ENCODE results near the gene RSU1. TPM values are rescaled to one million over a fixed set of nuclear protein-coding genes. Genes with fewer than 3 reads are reported as not detected.

Gene RSU1
- total RNA-seq: 27.4 and 29.0 TPM in 2 replicates
- long read RNA-seq, transcript RSU1-201 (9 exons, 3,834 nt): major isoform, 57 of 79 reads
- long read RNA-seq, transcript RSU1-205 (8 exons, 3,639 nt): minor isoform, 6 of 79 reads
- long read RNA-seq, partial matches to known transcripts: 3 of 79 reads
- long read RNA-seq, other reads (novel, unspliced or antisense): 10 of 79 reads

- Mint-ChIP-seq H3K27ac (peak within 1 kb of the TSS; percentile 93), H3K36me3 (ENCODE audit: insufficient read depth) (peaks cover 1% of the 10 kb centered on the region), H3K4me1 (ENCODE audit: low read depth) (peaks cover 8% of the 10 kb centered on the region), H3K4me3 (ENCODE audit: low read depth) (peak within 1 kb of the TSS; percentile 91), H3K27me3 (peaks cover 5% of the 10 kb centered on the region), H3K9me3 (ENCODE audit: low read depth) (peaks cover 9% of the 10 kb centered on the region)
- DNase-seq (ENCODE audit: low spot score, unreplicated experiment): peak; percentile 99
- TF ChIP-seq CTCF (IDR thresholded peaks at IDR 0.05; ENCODE audit: unreplicated experiment): no peak
Observed at GRCh38 chr10:16817125-16818019, at the start of gene RSU1. TSS of gene RSU1 (minus strand) at chr10:16817424. CDS start at chr10:16817081, 343 bp downstream.

- Mint-ChIP-seq H3K4me3 (ENCODE audit: low read depth) (no peak overlapping the region), H3K27ac (no peak overlapping the region), H3K27me3 (peaks cover 12% of the 10 kb centered on the region), H3K9me3 (ENCODE audit: low read depth) (no peaks in the 10 kb centered on the region), H3K36me3 (ENCODE audit: insufficient read depth) (no peaks in the 10 kb centered on the region), H3K4me1 (ENCODE audit: low read depth) (peaks cover 5% of the 10 kb centered on the region)
- DNase-seq (ENCODE audit: low spot score, unreplicated experiment): no peak
- TF ChIP-seq CTCF (IDR thresholded peaks at IDR 0.05; ENCODE audit: unreplicated experiment): no peak
Observed at GRCh38 chr10:16866541-16867275, 49.5 kb upstream of the RSU1 start.

- H3K9me3 Mint-ChIP-seq (ENCODE audit: low read depth): no peaks in the 10 kb centered on the region
- H3K27ac Mint-ChIP-seq: no peak overlapping the region
- H3K27me3 Mint-ChIP-seq: peaks cover 12% of the 10 kb centered on the region
- no peak for DNase-seq (ENCODE audit: low spot score, unreplicated experiment)
- no peak overlapping the region for H3K4me3 Mint-ChIP-seq (ENCODE audit: low read depth)
- H3K4me1 Mint-ChIP-seq (ENCODE audit: low read depth): peaks cover 5% of the 10 kb centered on the region
- H3K36me3 Mint-ChIP-seq (ENCODE audit: insufficient read depth): no peaks in the 10 kb centered on the region
- no peak for TF ChIP-seq CTCF (IDR thresholded peaks at IDR 0.05; ENCODE audit: unreplicated experiment)
Observed at GRCh38 chr10:16865766-16866165, 48.5 kb upstream of the RSU1 start.

DNA sequence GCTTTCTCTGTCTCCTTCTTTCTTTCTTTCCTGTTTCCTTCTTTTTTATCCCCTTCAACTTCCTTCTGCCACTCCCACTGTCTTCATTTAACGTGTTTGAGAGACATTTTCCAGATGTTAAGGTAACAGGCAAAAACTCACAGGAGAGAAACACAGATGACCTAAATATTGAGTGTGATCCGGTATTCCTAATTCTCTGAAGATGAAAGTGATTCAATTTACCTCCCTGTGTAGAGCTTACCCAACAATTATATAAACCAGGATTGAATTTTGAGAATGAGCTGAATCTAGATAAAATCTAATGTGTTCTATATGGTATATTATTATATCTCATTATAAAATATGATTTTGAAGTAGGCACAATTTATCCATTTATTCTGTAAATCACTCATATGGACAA lies 46.5 kb upstream of the RSU1 start:
- no peak for TF ChIP-seq CTCF (IDR thresholded peaks at IDR 0.05; ENCODE audit: unreplicated experiment)
- DNase-seq (ENCODE audit: low spot score, unreplicated experiment): no peak
- no peaks in the 10 kb centered on the region for H3K36me3 Mint-ChIP-seq (ENCODE audit: insufficient read depth)
- peaks cover 7% of the 10 kb centered on the region for H3K27me3 Mint-ChIP-seq
- peaks cover 5% of the 10 kb centered on the region for H3K4me1 Mint-ChIP-seq (ENCODE audit: low read depth)
- no peaks in the 10 kb centered on the region for H3K9me3 Mint-ChIP-seq (ENCODE audit: low read depth)
- no peak overlapping the region for H3K4me3 Mint-ChIP-seq (ENCODE audit: low read depth)
- no peak overlapping the region for H3K27ac Mint-ChIP-seq

DNA sequence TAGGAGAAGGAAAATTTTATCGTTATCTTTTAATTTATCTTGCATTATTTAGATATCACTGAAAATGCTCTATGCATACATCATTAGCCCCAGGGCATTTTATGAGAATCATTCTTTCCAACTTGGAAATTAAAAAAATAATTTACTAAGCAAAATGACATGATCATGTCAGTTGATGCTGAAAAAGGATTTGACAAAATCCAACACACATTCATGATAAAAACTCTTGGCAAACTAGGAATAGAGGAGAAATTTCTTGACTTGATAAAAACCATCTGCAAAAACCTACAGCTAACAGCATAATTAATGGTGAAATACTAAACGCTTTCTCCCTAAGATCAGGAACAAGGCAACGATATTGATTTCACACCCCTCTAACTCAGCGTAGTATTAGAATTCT lies 40.2 kb upstream of the RSU1 start:
- DNase-seq (ENCODE audit: low spot score, unreplicated experiment): no peak
- H3K4me3 Mint-ChIP-seq (ENCODE audit: low read depth): no peak overlapping the region
- peaks cover 9% of the 10 kb centered on the region for H3K4me1 Mint-ChIP-seq (ENCODE audit: low read depth)
- no peak for TF ChIP-seq CTCF (IDR thresholded peaks at IDR 0.05; ENCODE audit: unreplicated experiment)
- H3K27ac Mint-ChIP-seq: no peak overlapping the region
- no peaks in the 10 kb centered on the region for H3K9me3 Mint-ChIP-seq (ENCODE audit: low read depth)
- no peaks in the 10 kb centered on the region for H3K36me3 Mint-ChIP-seq (ENCODE audit: insufficient read depth)
- H3K27me3 Mint-ChIP-seq: no peaks in the 10 kb centered on the region

Data from progenitor cell of endocrine pancreas (in vitro differentiated cells).